ENCODE data around the gene RPS6KA2.
"Not testable (repeated sequence)": the region's sequence is repeated elsewhere in the genome, so short reads cannot be mapped to it uniquely, and the experiment has no call there.

RPS6KA2 gene

DNA sequence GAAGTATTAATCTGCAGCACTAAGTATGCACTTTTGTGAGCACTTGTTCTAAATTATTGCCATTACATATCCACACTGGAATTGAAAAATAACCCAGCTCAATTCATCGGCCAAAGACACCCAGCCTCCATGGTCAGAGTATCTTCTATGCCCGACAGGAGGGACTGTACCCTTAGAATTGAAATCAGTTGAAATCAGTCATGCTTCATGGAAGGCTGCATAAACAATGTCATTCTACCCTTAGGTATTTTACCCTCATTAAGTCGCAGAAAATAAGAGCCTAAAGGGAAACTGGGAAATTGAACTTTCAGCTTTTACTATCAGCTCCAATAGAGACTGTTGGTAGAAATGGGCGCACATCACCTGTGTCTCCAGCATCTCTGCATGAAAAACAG, 37.7 kb downstream of the RPS6KA2 start:
- DNase-seq = no peak

- peak; percentile 48 for DNase-seq
These were observed 38.2 kb downstream of the RPS6KA2 start for GRCh38 chr6:166588691-166589336.

- DNase-seq = peak; percentile 37
These were observed 39.2 kb downstream of the RPS6KA2 start for GRCh38 chr6:166587631-166588413.

GRCh38 chr6:166586424-166587156, 40.5 kb downstream of the RPS6KA2 start, which contains the start of gene RAMACL:
TSS of gene RAMACL (minus strand) at chr6:166586678. CDS start at chr6:166586477, 201 bp downstream.
- DNase-seq = peak; percentile 65

DNA sequence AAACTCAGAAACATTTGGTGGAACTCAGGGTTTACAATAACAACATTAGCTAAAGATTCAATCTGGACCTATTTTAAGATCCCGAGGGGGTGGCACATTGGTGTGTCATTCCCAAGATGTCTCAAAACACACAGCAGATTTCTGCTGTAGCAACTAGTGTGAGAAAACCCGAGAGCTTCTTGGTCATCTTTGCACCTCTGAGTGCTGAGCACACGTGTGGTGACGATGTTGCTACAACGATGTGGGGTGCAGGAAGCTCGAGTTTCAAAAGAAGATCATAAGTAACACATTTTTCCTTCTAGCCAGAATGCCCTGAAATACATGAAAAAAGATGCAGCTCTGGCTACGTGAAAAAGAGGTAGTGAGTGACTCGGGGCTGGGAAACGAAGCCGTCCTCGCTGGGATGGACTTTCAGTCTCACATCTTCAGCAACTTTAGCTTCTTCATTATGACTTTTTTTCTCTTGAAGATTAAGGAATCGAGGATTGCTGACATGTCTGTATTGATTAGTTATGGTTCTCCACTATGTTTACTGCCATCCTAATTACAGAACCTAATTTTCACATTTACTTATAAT, 42.1 kb downstream of the RPS6KA2 start:
- no peak for DNase-seq

DNA sequence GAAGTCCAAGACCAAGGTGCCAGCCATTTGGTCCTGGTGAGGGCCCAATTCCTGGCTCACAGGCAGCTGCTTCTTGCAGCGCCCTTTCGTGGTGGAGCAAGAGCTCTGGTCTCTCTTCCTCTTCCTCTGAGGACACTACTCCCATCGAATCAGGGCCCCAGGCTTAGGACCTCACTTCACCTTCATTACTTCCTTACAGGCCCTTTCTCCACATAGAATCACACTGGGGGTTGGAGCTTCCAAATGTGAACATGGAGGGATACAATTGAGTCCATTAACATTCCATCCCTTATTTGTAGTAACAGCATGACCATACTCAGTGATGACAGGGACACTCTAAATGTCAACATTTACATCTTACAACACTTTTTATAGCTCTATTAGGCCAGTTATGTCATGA, 42.9 kb downstream of the RPS6KA2 start:
- no peak for DNase-seq

DNA sequence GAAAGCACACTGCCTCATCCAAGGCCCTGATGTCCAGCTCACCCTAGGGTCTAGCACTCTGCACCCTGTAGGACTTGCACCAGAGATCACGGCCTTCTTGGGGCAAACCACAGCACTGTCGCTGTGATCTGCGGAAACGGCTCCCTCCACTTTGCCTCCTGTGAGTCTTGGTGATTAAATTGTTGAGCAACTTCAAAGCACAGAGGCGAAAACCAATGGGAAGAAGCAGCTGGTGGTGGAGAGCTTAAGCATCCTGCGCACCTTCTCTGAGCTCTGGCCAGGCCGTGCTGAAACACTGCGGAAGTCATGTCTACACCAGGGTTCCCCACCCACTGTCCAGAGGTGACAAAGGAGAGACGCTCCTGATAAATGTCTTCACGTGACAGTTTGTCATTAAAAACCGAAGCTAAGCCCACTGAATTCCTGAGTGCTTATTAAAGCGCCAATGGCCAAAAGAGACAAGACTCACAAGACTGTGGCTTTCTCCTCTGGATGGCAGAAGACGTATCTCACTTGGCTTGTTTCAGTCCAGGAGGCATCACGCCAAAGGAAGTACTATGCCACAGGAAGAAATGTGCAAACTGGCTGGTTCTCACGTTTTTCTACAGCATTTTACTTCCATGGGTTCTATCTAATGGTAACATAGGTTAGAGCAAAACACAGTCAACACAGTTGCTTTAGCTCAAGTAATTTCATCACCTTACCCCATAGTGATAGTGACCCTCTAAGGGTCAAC, 43.7 kb downstream of the RPS6KA2 start:
- DNase-seq = no peak

GRCh38 chr6:166582258-166582657, 44.8 kb downstream of the RPS6KA2 start:
- DNase-seq = no peak

- DNase-seq = not testable (repeated sequence)
These were observed 45.2 kb downstream of the RPS6KA2 start for GRCh38 chr6:166581801-166582200.

DNA sequence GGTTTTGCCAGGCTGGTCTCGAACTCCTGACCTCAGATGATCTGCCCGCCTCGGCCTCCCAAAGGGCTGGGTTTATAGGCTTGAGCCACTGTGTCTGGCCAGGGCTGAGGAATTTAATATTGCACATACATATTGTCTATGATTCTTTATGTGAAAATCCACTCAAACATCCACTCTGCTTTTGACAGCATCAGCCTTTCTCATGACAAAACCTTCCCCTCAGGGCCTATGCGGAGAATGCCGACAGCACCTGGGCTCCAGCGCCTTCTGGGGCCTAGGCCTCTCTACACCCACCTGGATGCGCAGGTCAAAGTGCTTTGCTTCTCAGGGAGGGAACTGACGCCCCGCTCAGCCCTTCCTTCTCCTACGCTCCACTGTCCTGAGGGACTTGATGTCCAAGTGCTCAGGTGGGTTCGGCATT, 46.0 kb downstream of the RPS6KA2 start:
- no peak for DNase-seq

GRCh38 chr6:166580076-166581050, 46.7 kb downstream of the RPS6KA2 start:
- no peak for DNase-seq

- no peak for DNase-seq
These were observed 47.7 kb downstream of the RPS6KA2 start for GRCh38 chr6:166579237-166579850.

- DNase-seq = no peak
These were observed 48.4 kb downstream of the RPS6KA2 start for GRCh38 chr6:166578536-166579236.

- no peak for DNase-seq
These were observed 51.8 kb downstream of the RPS6KA2 start for GRCh38 chr6:166575205-166575604.

- DNase-seq = no peak
These were observed 53.4 kb downstream of the RPS6KA2 start for GRCh38 chr6:166573511-166574216.

DNA sequence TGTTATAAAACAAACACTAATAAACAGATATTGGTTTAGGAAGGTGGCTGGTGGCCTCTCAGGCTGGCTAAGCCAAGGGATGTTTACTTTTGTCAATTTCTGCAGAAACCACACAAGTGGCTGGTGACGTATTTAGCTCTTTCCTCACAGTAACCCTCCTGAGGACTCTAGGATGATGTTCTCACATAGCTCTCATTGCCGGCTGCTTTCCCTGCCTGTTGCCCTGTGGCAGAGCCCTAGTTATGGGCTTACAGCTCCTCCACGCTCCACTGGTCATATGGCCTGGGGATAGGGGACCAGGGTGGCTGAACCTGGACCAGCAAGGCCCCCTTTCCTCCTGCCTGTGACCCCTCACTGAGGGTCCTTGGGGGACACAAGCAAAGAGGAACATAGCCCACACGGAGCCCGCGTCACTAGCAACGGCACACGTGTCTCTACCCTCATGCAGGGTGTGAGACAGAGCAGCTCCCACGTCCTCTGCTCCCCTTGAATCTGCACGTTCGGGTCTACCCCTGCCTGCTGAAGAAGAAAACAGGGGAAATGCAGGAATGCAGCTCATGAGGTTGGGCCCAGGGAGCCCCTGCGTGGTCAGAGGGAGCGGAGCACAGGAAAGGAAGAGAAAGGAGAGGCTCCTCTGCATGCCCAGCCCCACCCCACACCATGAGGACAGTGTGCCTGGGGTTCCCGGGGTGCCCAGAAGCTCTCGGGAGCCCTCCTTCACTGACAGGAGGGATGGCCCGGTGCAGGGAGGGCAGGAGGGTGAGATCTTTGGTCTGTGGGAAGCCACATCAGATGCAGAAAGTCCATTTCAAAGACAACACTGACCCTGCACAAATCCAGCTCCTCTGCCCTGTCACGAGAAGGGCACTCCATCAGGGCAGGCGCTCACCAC, 54.4 kb downstream of the RPS6KA2 start:
- DNase-seq = no peak

- no peak for DNase-seq
These were observed 55.9 kb downstream of the RPS6KA2 start for GRCh38 chr6:166570929-166571713.

GRCh38 chr6:166569206-166569605, 57.8 kb downstream of the RPS6KA2 start:
- DNase-seq = no peak
